ENCODE data around the gene INO80B.
"Not testable (repeated sequence)": the region's sequence is repeated elsewhere in the genome, so short reads cannot be mapped to it uniquely, and the experiment has no call there.

INO80B gene

DNA sequence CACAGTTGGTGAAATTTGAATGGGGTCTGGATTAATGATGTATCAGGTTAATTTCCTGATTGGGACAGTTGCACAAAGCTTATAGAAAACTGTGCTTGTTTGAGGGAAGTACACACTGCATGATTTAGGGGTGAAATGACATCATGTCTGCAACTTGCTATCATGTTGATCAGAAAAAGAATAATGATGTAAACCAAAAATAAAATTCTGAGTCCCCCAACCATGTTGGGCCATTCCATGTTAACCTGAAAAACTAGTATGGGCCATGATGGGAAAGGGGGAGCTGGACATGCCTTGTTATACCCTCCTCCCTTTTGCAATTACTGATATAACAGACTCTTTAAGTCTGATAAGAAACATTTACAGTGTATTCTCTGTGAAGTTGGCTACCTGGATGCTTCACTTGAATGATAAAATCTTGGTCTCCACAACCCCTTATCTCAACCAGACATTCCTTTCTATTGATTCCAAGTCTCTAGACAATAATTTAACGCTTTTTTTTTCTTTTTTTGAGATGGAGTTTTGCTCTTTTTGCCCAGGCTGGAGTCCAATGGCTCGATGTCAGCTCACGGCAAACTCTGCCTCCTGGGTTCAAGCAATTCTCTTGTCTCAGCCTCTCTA lies 4.2 kb upstream of the INO80B start:
- no peak for DNase-seq (ENCODE audit: insufficient read length, low spot score)
- no peak for TF ChIP-seq POLR2A (IDR thresholded peaks at IDR 0.05; ENCODE audit: low read depth, low read length)
- no peak for FAIRE-seq

DNA sequence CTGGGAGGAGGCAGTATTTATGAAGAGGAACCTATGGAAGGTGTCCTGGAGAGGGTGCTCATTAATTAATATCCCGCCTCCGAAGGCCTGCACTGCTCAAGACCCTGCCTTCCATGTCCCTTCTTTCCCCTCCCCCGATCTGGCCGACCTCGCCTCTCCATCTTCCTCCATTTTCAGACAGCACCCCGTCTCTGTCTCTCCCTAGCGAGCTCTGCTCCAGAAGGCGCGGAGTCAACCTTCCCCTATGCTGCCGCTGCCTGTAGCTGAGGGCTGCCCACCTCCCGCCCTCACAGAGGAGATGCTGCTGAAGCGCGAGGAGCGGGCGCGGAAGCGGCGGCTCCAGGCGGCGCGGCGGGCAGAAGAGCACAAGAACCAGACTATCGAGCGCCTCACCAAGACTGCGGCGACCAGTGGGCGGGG lies 2.3 kb downstream of the INO80B start:
- TF ChIP-seq POLR2A (IDR thresholded peaks at IDR 0.05; ENCODE audit: low read depth, low read length): no peak
- FAIRE-seq (no peak), DNase-seq (ENCODE audit: insufficient read length, low spot score) (no peak)

DNA sequence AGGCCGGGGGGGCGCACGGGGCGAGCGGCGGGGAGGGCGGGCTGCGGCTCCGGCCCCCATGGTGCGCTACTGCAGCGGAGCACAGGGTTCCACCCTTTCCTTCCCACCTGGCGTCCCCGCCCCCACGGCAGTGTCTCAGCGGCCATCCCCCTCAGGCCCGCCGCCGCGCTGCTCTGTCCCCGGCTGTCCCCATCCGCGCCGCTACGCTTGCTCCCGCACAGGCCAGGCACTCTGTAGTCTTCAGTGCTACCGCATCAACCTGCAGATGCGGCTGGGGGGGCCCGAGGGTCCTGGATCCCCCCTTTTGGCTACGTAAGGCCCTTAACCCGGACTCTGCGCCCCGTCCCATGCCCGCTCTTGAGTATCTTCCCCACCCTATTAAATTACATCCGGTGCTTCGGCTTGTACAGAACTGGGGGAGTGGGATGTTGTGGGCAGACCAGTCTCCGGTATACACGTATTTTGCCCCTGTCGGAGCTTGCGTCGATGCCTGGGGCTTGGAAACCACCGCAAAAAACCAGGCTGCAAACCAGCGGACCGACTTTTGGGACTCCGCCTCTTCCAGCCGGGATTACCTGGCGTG lies 2.8 kb downstream of the INO80B start:
- DNase-seq (ENCODE audit: insufficient read length, low spot score) (no peak), FAIRE-seq (no peak)
- peak; percentile 25; the same call in 1 of the 2 replicates for TF ChIP-seq POLR2A (IDR thresholded peaks at IDR 0.05; ENCODE audit: low read depth, low read length)

DNA sequence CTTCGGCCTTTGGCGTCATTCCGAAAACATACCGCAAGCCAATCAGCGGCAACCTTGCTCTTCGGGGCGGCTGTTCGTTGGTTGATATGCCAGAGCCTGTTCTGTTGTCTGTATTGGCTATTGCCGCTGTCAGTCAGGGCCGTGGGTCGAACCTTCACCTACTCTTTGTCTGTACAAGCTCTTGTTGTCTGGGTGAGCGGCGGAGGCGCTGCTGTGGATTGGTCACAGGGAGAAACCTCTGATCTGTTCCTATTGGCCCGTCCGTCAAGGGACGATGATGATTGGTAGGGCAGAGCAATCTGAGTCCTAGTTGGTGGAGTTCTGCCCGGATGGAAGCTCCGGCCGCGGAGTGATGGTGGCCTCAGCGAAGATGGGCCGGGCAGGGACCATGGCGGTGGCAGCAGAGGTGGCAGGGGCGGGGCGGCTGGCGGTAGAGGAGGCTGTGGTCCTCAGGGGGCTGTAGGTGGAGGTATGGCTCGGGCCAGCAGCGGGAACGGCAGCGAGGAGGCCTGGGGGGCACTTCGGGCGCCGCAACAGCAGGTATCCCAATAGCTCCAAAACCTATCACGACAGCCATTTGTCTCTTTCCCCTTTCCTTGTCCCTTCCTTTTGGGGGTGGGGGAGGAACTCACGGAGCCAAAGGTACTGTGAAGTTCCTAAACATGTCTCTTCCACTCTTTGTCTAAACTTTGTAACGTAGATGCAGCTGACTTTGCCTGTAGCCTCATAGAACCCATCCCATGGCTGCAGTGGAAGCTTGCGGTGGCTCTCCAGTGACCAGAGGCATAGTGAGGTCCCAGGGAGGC lies 3.4 kb downstream of the INO80B start, which contains the start of gene WBP1:
TSS of gene WBP1 (plus strand) at position 307 of the 806 bp plus-strand sequence. CDS start at position 472, 165 bp downstream.
- DNase-seq (ENCODE audit: insufficient read length, low spot score) (peak; percentile 99), FAIRE-seq (peak; percentile 85)
- peak; percentile 61 for TF ChIP-seq POLR2A (IDR thresholded peaks at IDR 0.05; ENCODE audit: low read depth, low read length)

DNA sequence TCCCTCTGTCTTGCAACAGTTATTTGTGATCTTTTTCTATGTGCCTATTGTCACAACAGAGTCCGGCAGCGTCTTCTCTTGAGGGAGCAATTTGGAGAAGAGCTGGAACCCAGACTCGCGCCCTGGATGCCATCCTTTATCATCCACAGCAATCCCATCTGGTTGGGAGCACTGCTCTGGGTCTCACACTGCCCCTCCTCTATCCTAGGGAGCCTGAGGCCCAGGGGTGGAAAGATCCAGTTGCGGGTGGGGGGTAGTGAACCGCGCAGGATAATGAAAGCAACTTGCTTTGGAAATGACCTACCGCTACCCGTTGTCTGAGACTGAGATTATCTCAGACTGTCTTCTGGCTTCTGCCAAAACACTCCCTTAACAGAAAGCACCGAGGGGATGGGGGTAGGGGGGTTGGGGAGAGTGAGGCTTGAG lies 4.1 kb downstream of the INO80B start:
- DNase-seq (ENCODE audit: insufficient read length, low spot score): no peak
- no peak for TF ChIP-seq POLR2A (IDR thresholded peaks at IDR 0.05; ENCODE audit: low read depth, low read length)
- no peak for FAIRE-seq

DNA sequence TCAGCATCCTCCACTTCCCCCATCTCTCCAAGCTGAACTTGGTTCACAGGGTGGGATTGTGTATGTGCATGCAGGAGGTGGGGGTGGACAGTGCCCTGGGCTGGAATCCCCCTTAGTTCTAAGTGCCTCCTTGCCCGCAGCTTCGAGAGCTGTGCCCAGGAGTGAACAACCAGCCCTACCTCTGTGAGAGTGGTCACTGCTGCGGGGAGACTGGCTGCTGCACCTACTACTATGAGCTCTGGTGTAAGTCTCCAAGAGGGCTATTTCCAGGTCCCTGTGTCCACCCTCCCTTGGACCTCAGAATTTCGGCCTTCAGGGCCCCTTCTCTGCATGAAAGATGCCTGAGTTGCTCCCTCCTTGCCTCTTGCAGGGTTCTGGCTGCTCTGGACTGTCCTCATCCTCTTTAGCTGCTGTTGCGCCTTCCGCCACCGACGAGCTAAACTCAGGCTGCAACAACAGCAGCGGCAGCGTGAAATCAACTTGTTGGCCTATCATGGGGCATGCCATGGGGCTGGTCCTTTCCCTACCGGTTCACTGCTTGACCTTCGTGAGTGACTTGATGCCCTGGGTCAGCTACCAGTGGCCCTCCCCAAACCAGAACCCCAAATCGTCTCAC lies 4.7 kb downstream of the INO80B start:
- DNase-seq (ENCODE audit: insufficient read length, low spot score); FAIRE-seq: not testable (repeated sequence)

DNA sequence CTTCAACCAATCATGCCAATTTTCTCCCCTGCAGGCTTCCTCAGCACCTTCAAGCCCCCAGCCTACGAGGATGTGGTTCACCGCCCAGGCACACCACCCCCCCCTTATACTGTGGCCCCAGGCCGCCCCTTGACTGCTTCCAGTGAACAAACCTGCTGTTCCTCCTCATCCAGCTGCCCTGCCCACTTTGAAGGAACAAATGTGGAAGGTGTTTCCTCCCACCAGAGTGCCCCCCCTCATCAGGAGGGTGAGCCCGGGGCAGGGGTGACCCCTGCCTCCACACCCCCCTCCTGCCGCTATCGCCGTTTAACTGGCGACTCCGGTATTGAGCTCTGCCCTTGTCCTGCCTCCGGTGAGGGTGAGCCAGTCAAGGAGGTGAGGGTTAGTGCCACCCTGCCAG lies 5.3 kb downstream of the INO80B start:
- DNase-seq (ENCODE audit: insufficient read length, low spot score); FAIRE-seq: not testable (repeated sequence)

DNA sequence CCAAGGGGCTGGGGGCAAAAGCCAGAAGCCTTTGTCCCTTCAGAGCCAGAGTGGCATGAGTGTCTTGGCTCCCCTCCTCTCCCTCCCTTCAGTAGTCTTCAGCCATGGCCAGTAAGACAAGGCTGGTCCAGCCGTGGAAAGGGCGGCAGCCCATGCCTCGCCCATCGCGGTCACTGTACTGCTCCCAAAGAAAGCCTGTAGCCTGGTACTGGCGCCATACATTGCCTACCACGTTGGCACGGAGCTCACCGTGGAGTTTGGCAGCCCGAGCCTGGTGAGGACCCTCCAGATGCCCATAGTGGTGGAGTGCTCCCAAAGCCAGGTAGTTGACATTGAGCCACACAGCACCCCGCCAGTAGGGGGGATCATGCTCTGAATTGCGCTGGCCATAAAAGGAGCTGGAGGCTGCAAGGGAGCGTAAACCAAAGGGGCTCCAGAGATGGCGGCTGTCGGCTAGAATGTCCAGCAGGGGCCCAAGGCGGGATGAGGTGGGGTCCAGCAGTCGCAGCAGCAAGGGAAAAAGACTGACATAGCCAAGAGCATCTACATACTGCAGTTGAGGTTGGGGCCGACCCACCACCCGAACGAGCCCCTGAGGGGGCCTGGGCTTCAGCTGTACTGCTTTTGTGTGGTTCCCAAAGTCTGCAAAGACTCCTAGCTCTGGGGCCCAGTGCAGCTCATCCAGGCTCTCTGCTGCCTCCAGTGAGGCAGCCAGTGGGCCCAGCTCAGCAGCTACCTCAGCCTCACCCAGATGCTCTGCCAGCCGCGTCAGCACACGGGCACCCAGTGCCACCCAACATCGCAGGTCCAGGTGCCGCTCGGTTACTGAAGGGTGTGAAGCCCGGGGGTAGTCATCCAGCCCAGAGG lies 6.5 kb downstream of the INO80B start:
- TF ChIP-seq POLR2A (IDR thresholded peaks at IDR 0.05; ENCODE audit: low read depth, low read length): no peak
- FAIRE-seq: no peak
- no peak for DNase-seq (ENCODE audit: insufficient read length, low spot score)

DNA sequence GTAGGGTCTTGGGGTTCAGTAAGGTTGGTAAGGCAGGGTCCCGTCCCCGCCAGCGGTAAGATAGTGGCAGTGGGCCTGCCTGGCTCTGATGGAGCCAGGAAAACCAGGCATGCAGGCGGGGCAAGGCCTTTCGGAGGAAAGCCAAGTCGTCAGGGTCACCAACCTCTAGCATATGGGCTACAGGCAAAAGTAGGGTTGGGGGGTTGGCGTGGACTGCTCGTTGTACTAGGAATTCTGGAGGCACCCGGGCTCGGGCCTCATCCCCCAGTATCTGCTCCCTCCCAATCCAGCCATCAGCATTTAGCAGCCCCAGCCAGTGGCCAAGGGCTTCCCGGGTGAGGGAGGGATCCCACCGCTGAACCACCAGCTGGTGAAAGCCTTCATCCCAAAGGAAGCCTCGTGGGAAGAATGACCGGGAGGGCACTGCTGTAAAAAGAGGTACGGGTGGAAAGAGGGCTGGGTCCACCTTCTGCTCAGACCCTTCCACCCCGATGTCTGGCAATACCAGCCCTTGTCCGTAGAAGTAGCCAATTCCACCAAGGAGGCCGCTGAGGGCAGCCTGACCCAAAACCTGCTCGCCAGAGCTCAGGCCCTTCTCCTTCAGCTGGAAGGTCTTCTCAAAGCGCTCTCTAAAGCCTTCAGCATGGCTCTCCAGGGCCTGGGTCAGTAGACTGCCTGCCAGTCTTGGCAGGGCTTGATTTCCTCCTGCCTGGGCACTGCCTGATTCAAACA lies 7.3 kb downstream of the INO80B start:
- no peak for TF ChIP-seq POLR2A (IDR thresholded peaks at IDR 0.05; ENCODE audit: low read depth, low read length)
- FAIRE-seq (no peak), DNase-seq (ENCODE audit: insufficient read length, low spot score) (no peak)

DNA sequence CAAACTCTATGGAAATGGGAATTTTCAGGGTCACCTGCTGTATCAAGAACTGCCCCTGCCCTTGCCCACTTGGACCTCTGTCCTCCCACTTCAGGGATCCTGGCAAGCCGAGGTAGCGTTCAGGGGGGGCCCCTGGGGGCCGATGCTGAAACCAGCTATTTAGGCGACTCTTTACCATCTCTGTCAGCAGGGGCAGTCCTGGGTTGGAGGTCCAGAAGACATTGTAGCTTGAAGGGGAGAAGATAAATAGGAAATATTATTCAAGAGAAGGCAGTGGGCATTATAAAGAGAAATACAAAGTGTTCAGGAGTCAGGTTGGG lies 7.9 kb downstream of the INO80B start:
- TF ChIP-seq POLR2A (IDR thresholded peaks at IDR 0.05; ENCODE audit: low read depth, low read length): no peak
- no peak for DNase-seq (ENCODE audit: insufficient read length, low spot score)
- FAIRE-seq: no peak

DNA sequence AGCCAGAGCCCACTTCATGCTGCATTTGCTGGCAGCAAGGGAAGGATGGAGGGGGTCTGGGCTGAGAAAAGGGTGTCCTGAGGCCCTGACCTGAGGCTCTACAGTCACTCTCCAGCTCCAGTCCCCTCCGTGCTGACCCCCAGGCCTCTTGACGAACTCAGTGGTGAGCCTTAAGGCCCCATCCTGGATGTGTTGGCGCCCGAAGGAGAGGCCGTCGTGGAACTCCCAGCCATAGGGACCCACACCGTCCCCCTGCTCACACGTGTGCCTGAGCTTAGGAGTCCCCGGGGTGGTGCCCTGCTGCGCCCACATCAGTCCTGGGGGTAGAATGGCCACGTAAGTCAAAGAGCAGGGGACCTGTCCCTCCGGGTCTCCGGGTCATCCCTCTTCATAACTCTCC lies 9.5 kb downstream of the INO80B start:
- no peak for FAIRE-seq
- TF ChIP-seq POLR2A (IDR thresholded peaks at IDR 0.05; ENCODE audit: low read depth, low read length): no peak
- no peak for DNase-seq (ENCODE audit: insufficient read length, low spot score)

DNA sequence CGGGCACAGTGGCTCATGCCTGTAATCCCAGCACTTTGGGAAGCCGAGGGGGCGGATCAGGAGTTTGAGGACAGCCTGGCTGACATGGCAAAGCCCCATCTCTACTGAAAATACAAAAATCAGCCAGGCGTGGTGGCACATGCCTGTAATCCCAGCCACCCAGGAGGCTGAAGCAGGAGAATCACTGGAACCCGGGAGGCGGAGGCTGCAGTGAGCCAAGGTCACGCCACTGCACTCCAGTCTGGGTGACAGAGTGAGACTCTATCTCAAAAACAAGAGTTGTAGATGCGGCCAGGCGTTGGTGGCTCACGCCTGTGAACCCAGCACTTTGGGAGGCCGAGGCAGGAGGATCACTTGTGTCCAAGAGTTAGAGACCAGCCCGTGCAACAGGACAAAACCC lies 15.9 kb downstream of the INO80B start:
- DNase-seq (ENCODE audit: insufficient read length, low spot score); FAIRE-seq: not testable (repeated sequence)

All from H54 (cell line).